Measurements from ENCODE around the gene WBP2NL. TPM values are rescaled to one million over a fixed set of nuclear protein-coding genes. Genes with fewer than 3 reads are reported as not detected.

Gene WBP2NL
- total RNA-seq, 2 donors from 2014 or later = 0.22 TPM; not detected in 1

- no peak overlapping the region for H3K4me3 ChIP-seq
- H3K36me3 ChIP-seq = no peaks in the 10 kb centered on the region
- H3K27ac ChIP-seq = no peak overlapping the region
- no peak for TF ChIP-seq CTCF (IDR thresholded peaks at IDR 0.05)
- H3K9me3 ChIP-seq = peaks cover 7 to 11% of the 10 kb centered on the region in 2 donors
- DNase-seq (ENCODE audit: low spot score) = no peak
- no peaks in the 10 kb centered on the region for H3K4me1 ChIP-seq
- no peaks in the 10 kb centered on the region for H3K27me3 ChIP-seq
Measured at GRCh38 chr22:42039271-42039670, 40.7 kb downstream of the WBP2NL start.

GRCh38 chr22:42041784-42042183 is 43.2 kb downstream of the WBP2NL start:
- no peak for TF ChIP-seq CTCF (IDR thresholded peaks at IDR 0.05)
- H3K9me3 ChIP-seq = peaks cover 7 to 11% of the 10 kb centered on the region in 2 donors
- H3K4me3 ChIP-seq = no peak overlapping the region
- no peaks in the 10 kb centered on the region for H3K36me3 ChIP-seq
- H3K4me1 ChIP-seq = no peaks in the 10 kb centered on the region
- H3K27ac ChIP-seq = no peak overlapping the region
- H3K27me3 ChIP-seq = no peaks in the 10 kb centered on the region
- no peak for DNase-seq (ENCODE audit: low spot score)

- H3K27me3 ChIP-seq = no peaks in the 10 kb centered on the region
- DNase-seq (ENCODE audit: low spot score) = no peak
- H3K4me1 ChIP-seq = no peaks in the 10 kb centered on the region
- H3K36me3 ChIP-seq = no peaks in the 10 kb centered on the region
- TF ChIP-seq CTCF (IDR thresholded peaks at IDR 0.05) = no peak
- no peak overlapping the region for H3K4me3 ChIP-seq
- no peaks in the 10 kb centered on the region for H3K9me3 ChIP-seq
- H3K27ac ChIP-seq = no peak overlapping the region
Measured at GRCh38 chr22:42050641-42051180, 52.1 kb downstream of the WBP2NL start.

- H3K4me1 ChIP-seq = no peaks in the 10 kb centered on the region
- H3K9me3 ChIP-seq = peaks cover 0 to 12% of the 10 kb centered on the region in 2 donors
- no peak for DNase-seq (ENCODE audit: low spot score)
- H3K27me3 ChIP-seq = no peaks in the 10 kb centered on the region
- no peaks in the 10 kb centered on the region for H3K36me3 ChIP-seq
- H3K27ac ChIP-seq = no peak overlapping the region
- H3K4me3 ChIP-seq = no peak overlapping the region
- no peak for TF ChIP-seq CTCF (IDR thresholded peaks at IDR 0.05)
Measured at GRCh38 chr22:42052765-42053164, 54.2 kb downstream of the WBP2NL start.

GRCh38 chr22:42056757-42057511 is 58.3 kb downstream of the WBP2NL start:
- no peak for DNase-seq (ENCODE audit: low spot score)

More at GRCh38 chr22:42056757-42057511, 58.3 kb downstream of the WBP2NL start:
- TF ChIP-seq CTCF (IDR thresholded peaks at IDR 0.05) = no peak
- Histone ChIP-seq H3K4me3 (no peak overlapping the region), H3K27ac (no peak overlapping the region), H3K4me1 (no peaks in the 10 kb centered on the region), H3K27me3 (no peaks in the 10 kb centered on the region), H3K36me3 (peaks cover 33% of the 10 kb centered on the region), H3K9me3 (peaks cover 0 to 12% of the 10 kb centered on the region in 2 donors)
